DMS114 treated with DMSO at 0.1 percent for 48 hours (cell line): ENCODE results near the gene ACSS1.

ENCODE experiments used
- DNase-seq: peaks from one replicate; lab custom pipeline; 2025; ENCODE audit not compliant: unreplicated experiment; lab: John Stamatoyannopoulos, UW

The ACSS1 gene

DNA sequence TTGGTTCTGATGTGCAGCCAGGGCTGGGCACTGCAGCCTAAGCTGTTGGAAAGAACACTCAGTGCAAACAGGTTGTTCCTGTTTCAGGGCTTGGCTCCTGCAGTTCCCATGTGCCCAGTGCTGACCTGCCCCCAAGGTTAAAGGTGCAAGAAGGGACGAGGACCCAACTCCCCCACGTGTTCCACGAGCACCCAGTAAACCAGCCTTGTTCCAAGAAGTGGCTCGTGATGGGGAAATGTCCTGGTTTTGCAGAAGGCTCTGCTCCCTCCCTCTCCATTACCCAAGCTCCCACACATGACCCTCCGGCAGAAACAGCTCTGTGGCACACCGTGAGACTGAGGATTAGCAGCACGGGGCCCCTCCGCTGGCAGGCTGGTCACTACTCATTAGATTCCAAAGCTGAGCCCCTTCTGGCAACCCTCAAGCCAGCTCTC, 9.4 kb downstream of the ACSS1 start:
- no peak for DNase-seq

DNA sequence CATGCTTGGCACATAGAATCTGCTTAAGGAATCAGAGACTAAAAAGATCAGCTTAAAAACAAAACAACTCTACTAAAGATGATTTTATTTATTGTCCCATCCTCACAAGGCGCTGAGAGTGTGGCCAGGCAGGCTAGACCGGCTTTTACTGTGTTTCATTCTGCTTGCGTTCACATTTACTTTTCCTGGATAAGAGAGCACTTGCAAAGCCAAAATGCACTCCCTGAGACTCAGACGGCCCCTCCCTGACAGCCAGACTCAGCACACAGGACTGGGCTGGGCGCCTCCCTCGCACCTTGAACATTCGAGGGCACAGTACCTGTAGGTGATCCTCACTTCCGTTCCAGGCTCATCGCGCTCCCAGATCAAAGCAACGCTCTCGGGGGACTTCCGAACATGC, 10.2 kb downstream of the ACSS1 start:
- DNase-seq = no peak

DNA sequence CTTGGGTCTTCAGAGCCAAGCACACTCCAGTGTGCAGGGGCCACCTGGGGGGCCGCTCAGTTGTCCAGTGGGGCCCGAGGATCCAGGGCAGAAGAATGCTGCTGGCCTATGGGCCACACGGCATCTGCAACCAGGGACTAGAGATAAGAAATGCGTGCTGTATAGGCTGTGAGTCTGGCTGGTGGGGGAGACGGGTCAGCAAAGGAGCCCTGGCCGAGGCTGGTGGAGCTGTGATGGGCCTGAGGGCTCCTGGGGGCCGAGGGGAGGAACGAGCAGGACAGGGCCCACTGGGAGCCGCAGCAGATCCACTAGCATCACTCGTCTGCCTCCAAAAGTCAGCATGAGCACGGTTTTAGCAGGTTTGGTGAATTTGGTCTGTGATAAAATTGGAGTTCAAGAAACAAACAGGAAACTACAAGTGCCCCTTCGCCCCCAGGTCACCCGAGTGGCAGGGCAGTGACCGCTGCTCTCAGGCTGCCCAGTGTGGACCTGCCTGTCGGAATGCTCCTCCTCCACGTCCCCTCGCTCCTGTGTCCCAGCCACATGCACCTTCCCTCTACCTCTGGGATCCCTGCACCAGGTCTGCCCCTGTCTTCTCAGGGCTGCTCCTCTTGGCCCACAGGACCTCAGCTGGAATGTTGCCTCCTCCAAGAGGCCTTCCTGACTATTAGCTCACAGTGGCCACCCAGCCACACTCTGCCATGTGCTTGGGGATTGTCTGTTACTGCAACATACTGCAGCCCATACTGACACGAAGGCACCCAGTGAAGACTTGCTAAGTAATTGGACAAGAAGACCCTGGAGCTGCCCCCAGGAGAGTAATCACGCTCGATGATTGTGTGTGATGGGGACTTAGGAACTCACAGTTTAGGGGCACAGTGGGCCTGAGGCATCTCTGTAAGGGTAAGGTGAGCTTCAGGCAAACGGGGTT, 10.9 kb downstream of the ACSS1 start:
- DNase-seq = no peak

DNA sequence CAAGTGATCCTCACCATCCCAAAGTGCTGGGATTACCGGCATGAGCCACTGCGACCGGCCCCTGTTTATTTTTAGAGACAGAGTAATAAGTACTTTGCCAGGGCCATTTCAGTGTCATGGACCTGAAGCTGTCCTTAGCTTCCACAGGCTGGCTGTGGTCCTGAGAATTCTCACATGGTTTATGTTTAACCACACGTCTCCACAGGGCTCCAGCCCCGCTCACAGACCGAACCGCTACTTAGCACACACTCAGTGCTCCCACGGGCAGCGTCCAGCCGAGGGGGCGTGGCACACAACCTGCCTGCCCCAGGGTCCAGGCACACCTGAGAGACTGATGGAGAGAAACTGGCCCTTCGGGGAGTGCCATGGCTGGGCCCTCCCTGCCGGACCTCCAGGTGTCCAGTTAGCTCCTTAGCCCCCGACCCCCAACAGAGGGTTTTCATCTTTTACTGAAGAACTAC, 11.7 kb downstream of the ACSS1 start:
- no peak for DNase-seq

DNA sequence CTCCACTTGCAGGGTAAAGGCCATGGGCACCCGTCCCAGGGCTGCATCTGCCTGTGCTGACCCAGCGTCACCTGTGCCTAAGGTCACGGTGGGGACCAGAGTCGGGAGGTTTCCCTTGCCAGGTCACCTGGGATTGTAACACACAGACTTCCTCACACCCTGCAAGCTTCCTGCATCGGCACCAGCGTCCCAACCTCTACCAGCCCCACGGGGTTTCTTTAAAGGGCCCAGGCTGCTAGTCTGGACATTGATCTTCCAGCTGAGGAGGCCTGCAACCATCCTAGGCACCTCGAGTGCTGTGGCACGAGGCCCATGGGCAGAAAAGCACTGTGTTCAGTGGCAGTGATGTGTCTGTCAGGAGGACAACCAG, 12.6 kb downstream of the ACSS1 start:
- DNase-seq = no peak

DNA sequence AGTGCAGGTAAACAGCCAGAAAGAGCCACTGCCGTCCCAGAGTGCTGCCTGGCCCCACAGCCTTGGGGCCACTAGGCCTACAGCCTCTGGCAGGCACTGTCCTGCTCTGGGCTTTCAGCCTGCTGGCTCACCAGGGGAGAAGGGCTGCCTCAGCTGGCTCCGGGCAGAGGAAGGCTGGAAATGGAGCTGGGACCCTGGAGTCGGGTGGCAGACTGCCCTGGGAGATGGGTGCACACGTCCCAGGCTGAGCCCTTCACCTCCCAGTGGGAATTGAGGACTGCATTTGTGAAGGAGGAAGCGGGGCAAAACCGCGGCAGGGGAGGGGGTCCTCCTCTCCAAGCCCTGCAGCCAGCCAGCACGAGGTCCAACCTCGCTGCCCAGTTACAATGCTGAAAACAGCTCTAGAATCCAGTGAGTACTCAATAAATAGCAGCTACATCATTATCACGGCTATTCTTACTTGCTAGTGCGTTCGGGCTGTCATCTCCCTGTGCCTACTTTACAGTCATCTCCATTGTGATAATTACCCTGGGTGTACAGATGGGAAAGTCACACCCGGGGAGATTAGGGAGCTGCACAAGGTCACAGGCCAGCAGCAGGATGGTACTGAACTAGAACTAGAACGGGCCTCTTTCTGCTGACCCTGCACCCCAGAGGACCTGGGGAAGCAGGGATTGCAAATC, 13.1 kb downstream of the ACSS1 start:
- DNase-seq = no peak

DNA sequence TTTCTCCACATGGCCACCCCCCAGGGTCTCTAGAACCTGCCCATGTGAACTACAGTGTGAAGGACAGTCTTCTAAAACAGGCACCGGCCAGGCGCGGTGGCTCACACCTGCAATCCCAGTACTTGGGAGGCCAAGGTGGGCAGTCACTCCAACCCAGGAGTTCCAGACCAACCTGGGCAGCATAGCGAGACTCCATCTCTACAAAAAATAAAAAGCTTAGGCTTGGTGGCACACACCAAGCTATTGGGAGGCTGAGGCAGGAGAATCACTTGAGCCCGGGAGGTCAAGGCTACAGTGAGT, 13.7 kb downstream of the ACSS1 start:
- no peak for DNase-seq

DNA sequence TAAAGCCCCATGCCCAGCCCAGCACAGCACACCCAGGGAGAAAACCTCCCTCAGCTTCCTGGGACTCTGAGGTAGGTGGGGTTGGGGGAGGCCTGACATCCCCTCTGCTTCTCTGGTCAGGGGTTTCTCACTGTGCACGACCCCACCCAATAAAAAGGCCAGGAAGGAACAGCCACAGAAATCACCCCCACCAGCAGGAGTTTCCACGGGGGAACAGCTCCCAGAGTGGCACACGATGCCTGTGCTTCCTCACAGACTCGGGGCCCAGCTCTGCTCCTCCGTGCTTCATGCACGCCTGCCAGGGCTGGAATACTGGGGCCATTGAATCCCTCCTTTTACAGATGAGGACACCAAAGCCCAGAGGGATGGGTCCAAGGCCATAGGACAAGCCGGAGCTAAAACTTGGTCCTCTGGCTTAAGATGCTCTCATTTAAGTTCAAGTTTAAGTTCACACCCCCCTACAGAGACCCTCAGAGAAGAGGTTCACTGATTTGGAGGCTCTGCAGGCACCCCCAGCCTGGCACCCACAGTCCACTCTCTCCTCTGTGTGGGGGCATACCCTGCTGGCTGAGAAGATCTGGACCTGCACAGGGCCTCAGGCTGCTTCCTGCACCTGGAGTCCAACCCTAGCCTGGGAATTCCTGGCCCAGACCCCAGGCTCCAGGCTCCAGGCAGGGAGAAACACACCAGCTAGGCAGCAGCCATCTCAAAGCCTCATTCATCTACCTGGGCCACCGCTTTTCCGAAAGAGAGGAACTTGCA, 14.3 kb downstream of the ACSS1 start:
- DNase-seq = no peak

DNA sequence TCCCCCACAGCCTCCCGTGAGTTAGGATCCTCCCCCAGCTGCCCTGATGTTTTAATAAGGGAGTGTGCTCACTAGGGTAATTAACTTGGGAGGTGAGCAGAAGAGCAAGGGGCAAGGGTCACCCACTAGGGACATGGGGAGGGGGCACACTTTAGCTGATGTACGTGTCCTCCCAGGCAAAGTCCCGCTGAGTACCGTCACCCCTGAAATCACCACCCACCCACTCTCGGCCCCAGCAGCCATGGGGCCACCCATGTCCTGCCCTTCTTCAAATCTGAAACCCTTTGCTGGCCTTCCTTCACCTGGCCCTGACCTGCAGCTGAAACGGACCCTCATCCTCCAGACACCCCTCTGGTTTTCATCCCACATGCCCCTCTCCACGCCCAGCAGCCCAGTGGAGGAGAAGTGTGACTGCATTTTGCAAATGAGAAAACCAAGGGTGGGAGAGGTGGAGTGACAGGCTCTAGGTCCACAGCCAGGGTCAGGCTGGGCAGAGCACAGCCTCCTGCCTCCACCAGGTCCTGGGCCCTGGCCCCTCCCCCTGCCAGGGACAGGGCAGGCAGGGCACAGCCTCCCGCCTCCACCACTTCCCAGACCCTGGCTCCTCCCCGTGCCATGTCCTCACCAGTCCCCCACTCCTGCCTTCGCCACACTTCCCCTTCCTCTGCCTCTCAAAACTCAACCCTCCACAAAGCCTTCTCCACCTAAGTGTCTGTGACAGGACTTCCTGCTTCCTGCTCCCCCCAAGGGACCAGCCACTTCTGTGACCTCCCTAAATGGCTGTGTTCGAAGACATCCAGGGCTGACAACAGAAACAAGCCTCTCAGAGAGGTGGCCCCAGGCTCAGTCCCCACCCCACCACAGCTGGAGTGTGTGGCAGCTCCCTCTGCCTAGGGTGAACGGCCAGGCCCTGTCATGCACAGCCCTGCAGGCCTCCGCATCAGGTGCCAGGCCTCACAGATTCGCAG, 15.1 kb downstream of the ACSS1 start:
- DNase-seq = no peak

DNA sequence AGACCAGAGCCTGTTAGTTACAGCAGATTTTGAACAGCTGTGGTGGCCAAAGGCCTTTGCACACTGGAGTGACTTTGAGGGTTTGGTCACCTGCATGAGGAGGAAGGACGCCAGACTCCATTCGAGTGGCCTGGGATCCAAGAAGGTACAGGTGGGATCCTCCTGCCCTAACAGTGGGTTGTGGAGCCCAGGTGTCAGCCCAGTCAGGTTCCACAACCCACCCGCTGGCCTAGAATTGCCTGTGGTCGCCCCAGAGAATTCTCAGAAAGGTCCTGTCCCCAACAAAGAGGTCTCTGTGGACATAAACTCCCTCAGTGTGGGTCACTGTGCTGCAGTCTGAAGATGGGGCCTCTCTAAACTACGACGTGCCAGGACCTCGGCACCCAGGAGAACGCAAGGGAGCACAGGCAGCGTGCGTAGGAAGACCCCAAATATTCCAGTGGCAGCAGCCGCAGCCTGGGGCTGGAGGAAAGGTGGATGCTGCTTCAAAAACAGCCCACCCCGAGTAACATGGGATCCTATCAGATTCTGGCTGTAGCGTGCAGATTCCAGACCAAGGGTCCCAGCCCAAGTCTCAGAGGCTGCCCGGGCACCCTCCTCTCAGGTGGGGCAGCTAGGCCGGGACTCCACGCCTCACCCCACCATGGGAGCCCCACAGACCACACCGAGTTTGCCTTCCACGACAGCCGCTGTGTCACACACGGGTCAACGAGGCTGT, 16.0 kb downstream of the ACSS1 start:
- no peak for DNase-seq

DNA sequence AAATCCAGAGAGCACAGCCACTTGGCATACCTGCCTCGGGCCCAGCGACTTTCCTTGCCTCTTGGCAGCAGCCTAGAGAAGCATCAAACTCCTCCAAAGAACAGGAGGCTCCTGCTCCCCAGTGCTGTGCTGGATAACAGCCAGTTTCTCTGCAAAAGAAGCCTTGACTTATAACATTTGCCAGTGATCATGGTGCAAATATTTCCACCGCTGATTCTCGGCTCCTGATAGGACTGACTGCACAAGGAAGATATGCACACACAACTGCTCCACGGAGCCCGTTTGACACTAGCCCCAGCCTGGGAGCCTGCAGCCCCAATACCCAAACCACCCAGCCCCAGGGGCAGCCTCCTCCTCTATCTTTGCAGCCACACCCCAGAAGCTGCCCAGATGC, 17.5 kb downstream of the ACSS1 start:
- DNase-seq = no peak

DNA sequence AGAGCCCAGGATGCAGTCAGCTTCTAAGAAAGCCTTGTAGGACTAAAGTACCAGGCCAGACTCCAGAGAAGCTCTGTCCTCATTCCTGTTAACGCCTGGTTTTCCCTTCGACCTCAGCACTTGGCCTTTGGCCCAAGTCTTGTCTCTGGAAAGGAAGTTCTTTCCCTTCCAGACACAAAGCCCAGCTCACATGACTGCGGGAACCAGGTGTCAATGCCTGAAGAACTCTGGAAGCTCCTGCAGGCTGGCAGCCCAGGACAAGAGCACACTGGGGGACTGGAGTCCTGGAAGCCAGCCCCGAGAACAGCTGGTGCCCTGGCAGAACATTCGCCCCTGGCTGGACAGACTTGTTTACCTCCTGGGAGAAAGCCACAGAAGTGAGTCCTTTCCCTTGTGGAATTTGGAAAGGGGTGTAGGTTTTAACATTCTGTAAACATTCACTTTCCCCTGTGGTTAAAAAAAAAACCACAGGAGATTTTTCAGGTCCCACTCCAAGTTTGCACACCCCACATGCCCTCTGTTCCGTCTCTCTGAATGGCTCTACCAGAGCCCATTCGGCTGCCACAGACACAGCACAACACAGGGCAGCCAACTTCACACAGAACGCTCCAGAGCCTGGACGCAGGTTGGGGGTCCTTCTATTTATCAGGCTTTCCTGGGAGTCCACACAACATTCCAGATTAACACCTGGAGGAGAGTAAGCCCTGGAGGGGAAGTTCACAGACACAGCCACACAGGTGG, 18.1 kb downstream of the ACSS1 start:
- DNase-seq = no peak

DNA sequence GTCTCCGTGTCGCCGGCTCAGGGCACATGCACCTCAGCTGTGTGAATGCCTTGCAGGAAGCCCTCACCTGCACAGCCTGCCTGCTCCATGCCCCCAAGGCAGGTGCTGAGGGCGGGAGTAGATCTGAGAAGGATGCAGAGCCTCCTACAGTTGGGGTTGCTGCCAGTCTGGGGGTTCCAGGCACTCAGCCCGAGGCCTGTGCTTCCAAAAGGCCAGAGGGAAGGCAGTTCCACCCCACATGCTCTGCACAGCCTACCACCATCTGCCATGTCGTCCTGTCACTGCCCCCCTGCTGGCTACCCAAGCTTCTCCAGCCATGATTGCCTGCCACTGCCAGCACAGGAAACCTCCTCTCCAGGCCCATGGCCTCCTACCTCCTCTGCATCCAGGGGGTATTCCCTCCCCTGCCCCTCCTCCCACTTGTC, 19.3 kb downstream of the ACSS1 start:
- no peak for DNase-seq

DNA sequence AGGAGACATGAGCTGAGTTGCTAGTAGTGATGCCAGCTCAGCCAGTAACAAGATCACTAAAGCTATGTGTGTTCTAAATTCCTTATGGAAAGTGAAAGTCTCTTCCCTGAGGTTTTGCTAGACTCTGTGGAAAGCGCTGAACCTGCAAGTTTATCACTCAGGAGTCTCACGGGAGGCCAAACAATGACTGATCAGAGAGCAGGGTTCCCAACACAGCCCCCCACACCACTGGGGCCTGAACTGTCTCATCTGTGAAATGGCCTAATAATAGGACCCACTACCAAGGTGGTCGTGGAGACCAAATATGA, 19.9 kb downstream of the ACSS1 start:
- no peak for DNase-seq

DNA sequence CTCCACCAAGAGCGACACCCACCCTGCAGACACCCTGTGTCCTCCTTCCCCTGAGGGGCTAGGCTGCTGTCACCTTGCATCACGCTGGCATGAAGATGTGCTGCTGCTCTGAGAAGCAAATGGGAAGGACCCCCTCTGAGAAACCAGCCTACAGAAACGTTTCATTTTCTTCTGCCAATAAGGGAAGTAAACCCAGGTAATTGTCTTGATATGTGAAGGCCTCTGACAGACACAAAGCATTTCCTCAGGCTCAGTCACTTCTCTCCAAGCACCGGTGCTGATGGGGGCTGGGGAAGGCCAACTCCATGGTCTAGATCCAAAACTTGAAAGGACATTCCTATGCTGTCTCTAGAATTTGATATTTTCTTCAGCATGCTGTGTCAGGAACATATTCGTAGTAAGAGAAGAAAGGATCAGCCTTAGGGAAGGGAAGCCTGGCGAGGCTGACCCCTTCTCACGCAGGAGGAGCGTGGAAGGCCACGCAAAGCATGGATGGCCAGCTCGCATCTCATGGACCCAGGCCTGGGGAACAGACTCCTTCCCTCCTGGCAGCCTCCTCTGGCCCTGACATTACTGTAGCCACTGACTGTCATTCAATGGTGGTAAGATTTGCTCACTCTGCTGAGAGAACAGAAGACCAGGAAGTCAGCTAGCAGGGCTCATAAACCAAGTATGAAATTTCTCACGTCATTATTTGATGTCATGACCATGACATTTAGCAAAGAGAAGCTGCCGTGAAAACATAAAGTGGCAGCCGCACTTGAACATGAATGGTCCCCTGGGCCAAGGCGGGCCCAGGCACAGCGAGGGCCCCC, 20.4 kb downstream of the ACSS1 start:
- no peak for DNase-seq

DNA sequence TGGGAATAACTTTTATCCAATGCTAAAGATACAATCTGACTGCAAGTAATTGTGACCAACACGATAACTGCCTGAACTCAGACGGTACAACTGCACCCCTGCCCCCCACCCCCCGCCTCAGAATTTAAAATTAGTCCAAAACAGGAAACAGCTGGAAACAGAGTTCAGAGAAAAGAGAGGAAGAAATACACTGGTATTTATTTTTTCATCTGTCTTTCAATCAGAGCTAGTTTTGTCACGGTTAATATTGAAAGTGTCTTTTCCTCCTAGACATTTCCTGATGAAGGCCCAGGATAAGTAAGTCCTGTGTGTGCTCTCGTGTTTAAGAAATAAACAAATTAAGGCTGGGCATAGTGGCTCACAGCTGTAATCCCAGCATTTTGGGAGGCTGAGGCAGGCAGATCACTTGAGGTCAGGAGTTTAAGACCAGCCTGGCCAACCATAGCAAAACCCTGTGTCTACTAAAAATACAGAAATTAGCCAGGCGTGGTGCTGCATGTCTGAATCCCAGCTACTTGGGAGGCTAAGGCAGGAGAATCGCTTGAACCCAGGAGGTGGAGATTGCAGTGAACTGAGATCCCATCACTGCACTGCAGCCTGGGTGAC, 21.5 kb downstream of the ACSS1 start:
- no peak for DNase-seq

DNA sequence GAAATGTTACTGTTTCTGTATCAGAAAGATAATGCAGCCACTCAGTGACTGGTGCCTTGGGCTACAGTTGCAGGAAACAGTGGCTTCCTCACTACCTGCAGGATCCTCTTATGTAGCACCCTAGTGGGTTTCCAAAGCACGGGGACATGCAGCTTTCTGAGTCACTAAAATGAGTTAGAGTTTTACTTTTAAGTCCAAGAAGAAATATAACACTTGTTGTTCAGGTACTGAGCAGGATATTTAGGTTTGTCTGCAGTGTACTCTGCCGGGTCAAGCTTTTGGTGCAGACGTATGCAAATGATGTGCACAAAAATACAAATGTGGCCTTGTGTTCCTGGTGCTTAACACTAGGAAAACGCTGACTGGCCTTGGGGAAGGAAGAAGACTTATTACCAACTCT, 22.0 kb downstream of the ACSS1 start:
- DNase-seq = no peak

DNA sequence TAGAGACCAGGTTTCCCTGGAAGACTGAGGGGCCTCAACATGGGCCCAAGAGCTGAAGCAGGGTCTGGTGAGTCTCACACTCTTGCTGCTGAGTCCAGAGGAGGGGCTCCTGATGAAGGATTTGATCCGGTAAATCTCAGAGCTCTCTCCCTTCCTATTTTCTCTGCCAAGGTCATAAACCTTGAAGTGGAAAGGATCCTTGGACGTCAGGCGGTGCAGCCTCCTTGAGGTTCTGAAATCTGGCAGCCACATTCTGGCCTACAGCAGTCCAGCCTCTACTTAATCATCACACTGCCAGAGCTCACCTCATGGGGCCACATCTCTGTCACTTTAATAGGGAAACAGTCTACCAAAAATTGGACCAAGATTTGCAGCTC, 24.0 kb downstream of the ACSS1 start:
- DNase-seq = no peak
